ENCODE data around the gene TENT5A.

GRCh38 chr6:81736428-81736827 lies 16.1 kb downstream of the TENT5A start:
- TF ChIP-seq, protein P1, sequence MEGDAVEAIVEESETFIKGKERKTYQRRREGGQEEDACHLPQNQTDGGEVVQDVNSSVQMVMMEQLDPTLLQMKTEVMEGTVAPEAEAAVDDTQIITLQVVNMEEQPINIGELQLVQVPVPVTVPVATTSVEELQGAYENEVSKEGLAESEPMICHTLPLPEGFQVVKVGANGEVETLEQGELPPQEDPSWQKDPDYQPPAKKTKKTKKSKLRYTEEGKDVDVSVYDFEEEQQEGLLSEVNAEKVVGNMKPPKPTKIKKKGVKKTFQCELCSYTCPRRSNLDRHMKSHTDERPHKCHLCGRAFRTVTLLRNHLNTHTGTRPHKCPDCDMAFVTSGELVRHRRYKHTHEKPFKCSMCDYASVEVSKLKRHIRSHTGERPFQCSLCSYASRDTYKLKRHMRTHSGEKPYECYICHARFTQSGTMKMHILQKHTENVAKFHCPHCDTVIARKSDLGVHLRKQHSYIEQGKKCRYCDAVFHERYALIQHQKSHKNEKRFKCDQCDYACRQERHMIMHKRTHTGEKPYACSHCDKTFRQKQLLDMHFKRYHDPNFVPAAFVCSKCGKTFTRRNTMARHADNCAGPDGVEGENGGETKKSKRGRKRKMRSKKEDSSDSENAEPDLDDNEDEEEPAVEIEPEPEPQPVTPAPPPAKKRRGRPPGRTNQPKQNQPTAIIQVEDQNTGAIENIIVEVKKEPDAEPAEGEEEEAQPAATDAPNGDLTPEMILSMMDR (IDR thresholded peaks at IDR 0.05): no peak
- no peak for TF ChIP-seq POLR2A (IDR thresholded peaks at IDR 0.05)
- TF ChIP-seq POLR2AphosphoS5 (IDR thresholded peaks at IDR 0.05): no peak
- no peak for TF ChIP-seq EP300 (IDR thresholded peaks at IDR 0.05; ENCODE audit: low read depth)
